ENCODE results near the gene MX1.

The MX1 gene

DNA sequence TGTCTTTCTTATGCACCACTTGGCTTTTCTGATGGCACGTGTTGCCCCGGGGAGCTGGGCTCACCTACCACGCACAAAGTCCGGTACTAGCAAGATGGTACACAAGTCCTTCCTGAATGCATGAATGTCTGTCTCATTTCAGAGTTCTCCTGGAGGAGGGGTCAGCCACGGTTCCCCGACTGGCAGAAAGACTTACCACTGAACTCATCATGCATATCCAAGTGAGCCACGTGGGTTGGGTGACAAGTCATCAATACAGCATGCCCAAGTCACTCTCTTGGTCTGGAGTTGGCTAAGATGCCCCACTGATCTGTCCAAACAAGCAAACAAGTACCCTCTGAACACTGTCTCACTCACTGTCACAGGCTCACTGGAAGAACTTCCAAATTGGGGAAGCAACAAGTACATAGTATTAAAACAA is 28.6 kb upstream of the MX1 start:
- ATAC-seq, result no peak
- TF ChIP-seq OSR1 (CRISPR knock-in tag; IDR thresholded peaks at IDR 0.05) (no peak), ZFP30 (CRISPR knock-in tag; IDR thresholded peaks at IDR 0.05) (no peak), RARB (CRISPR knock-in tag; IDR thresholded peaks at IDR 0.05) (no peak), PPARA (CRISPR knock-in tag; IDR thresholded peaks at IDR 0.05; ENCODE audit: borderline replicate concordance) (no peak), CSDC2 (CRISPR knock-in tag; IDR thresholded peaks at IDR 0.05) (no peak), BACH2 (CRISPR knock-in tag; IDR thresholded peaks at IDR 0.05; ENCODE audit: borderline replicate concordance) (no peak), ARNTL (CRISPR knock-in tag; IDR thresholded peaks at IDR 0.05; ENCODE audit: borderline replicate concordance, low read depth) (no peak), ISL1 (CRISPR knock-in tag; IDR thresholded peaks at IDR 0.05) (no peak), SNAI2 (CRISPR knock-in tag; IDR thresholded peaks at IDR 0.05) (no peak), ZC3H10 (CRISPR knock-in tag; IDR thresholded peaks at IDR 0.05) (no peak), ESRRG (CRISPR knock-in tag; IDR thresholded peaks at IDR 0.05) (no peak)
- TF ChIP-seq, protein P1, sequence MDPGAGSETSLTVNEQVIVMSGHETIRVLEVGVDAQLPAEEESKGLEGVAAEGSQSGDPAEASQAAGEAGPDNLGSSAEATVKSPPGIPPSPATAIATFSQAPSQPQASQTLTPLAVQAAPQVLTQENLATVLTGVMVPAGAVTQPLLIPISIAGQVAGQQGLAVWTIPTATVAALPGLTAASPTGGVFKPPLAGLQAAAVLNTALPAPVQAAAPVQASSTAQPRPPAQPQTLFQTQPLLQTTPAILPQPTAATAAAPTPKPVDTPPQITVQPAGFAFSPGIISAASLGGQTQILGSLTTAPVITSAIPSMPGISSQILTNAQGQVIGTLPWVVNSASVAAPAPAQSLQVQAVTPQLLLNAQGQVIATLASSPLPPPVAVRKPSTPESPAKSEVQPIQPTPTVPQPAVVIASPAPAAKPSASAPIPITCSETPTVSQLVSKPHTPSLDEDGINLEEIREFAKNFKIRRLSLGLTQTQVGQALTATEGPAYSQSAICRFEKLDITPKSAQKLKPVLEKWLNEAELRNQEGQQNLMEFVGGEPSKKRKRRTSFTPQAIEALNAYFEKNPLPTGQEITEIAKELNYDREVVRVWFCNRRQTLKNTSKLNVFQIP (CRISPR knock-in tag; IDR thresholded peaks at IDR 0.05; ENCODE audit: borderline replicate concordance, low read depth), result no peak
- TF ChIP-seq, protein P2, sequence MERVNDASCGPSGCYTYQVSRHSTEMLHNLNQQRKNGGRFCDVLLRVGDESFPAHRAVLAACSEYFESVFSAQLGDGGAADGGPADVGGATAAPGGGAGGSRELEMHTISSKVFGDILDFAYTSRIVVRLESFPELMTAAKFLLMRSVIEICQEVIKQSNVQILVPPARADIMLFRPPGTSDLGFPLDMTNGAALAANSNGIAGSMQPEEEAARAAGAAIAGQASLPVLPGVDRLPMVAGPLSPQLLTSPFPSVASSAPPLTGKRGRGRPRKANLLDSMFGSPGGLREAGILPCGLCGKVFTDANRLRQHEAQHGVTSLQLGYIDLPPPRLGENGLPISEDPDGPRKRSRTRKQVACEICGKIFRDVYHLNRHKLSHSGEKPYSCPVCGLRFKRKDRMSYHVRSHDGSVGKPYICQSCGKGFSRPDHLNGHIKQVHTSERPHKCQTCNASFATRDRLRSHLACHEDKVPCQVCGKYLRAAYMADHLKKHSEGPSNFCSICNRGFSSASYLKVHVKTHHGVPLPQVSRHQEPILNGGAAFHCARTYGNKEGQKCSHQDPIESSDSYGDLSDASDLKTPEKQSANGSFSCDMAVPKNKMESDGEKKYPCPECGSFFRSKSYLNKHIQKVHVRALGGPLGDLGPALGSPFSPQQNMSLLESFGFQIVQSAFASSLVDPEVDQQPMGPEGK (CRISPR knock-in tag; IDR thresholded peaks at IDR 0.05; ENCODE audit: borderline replicate concordance), result no peak
- TF ChIP-seq, protein P3, sequence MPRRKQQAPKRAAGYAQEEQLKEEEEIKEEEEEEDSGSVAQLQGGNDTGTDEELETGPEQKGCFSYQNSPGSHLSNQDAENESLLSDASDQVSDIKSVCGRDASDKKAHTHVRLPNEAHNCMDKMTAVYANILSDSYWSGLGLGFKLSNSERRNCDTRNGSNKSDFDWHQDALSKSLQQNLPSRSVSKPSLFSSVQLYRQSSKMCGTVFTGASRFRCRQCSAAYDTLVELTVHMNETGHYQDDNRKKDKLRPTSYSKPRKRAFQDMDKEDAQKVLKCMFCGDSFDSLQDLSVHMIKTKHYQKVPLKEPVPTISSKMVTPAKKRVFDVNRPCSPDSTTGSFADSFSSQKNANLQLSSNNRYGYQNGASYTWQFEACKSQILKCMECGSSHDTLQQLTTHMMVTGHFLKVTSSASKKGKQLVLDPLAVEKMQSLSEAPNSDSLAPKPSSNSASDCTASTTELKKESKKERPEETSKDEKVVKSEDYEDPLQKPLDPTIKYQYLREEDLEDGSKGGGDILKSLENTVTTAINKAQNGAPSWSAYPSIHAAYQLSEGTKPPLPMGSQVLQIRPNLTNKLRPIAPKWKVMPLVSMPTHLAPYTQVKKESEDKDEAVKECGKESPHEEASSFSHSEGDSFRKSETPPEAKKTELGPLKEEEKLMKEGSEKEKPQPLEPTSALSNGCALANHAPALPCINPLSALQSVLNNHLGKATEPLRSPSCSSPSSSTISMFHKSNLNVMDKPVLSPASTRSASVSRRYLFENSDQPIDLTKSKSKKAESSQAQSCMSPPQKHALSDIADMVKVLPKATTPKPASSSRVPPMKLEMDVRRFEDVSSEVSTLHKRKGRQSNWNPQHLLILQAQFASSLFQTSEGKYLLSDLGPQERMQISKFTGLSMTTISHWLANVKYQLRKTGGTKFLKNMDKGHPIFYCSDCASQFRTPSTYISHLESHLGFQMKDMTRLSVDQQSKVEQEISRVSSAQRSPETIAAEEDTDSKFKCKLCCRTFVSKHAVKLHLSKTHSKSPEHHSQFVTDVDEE (CRISPR knock-in tag; IDR thresholded peaks at IDR 0.05), result no peak
- TF ChIP-seq, protein P4, sequence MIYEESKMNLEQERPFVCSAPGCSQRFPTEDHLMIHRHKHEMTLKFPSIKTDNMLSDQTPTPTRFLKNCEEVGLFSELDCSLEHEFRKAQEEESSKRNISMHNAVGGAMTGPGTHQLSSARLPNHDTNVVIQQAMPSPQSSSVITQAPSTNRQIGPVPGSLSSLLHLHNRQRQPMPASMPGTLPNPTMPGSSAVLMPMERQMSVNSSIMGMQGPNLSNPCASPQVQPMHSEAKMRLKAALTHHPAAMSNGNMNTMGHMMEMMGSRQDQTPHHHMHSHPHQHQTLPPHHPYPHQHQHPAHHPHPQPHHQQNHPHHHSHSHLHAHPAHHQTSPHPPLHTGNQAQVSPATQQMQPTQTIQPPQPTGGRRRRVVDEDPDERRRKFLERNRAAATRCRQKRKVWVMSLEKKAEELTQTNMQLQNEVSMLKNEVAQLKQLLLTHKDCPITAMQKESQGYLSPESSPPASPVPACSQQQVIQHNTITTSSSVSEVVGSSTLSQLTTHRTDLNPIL (CRISPR knock-in tag; IDR thresholded peaks at IDR 0.05; ENCODE audit: low read depth), result no peak

DNA sequence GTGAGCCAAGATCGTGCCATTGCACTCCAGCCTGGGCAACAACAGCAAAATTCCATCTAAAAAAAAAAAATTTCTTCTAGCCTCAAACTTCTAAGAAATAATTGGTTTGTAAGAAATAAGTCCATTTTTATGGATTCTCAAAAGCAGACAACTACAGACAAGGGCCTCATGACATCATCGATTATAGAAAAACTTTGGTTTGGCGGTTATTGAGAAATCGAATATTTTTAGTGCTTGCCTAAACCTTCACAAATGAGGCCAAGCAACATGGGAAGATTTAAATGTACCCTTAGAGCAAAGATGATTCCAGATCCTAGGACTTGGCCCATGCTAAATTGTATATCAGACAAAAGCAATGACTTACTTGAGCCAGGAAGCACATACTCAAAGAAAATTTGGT is 27.8 kb upstream of the MX1 start:
- ATAC-seq, result no peak
- TF ChIP-seq ISL1 (CRISPR knock-in tag; IDR thresholded peaks at IDR 0.05) (no peak), TCF4 (CRISPR knock-in tag; IDR thresholded peaks at IDR 0.05; ENCODE audit: borderline replicate concordance) (no peak), ESRRG (CRISPR knock-in tag; IDR thresholded peaks at IDR 0.05) (no peak)

DNA sequence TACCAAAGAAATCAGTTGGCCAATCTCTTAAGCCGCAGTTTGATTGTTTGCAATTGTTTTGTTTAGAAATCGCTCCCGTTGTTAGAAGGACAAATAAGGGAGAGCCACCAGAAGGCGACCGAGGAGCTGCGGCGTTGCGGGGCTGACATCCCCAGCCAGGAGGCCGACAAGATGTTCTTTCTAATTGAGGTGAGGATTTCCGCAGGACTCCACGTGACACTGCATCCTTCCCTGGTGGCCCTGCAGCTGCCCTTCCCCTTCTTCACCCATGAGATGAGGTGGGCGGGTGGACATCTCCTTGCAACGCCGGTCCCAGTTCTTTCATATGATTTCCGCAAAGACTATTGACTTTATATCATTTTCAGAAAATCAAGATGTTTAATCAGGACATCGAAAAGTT is 27.2 kb upstream of the MX1 start:
- no peak for ATAC-seq
- TF ChIP-seq ZC3H10 (CRISPR knock-in tag; IDR thresholded peaks at IDR 0.05), result no peak
- no peak for TF ChIP-seq ISL1 (CRISPR knock-in tag; IDR thresholded peaks at IDR 0.05)
- TF ChIP-seq, protein P3 (CRISPR knock-in tag; IDR thresholded peaks at IDR 0.05), result no peak
- no peak for TF ChIP-seq ARNTL (CRISPR knock-in tag; IDR thresholded peaks at IDR 0.05; ENCODE audit: borderline replicate concordance, low read depth)
- TF ChIP-seq, protein P4 (CRISPR knock-in tag; IDR thresholded peaks at IDR 0.05; ENCODE audit: low read depth), result no peak
- TF ChIP-seq SNAI2 (CRISPR knock-in tag; IDR thresholded peaks at IDR 0.05), result no peak
- TF ChIP-seq ESRRG (CRISPR knock-in tag; IDR thresholded peaks at IDR 0.05), result no peak
- no peak for TF ChIP-seq TOX (CRISPR knock-in tag; IDR thresholded peaks at IDR 0.05; ENCODE audit: borderline replicate concordance)
- TF ChIP-seq, protein P2 (CRISPR knock-in tag; IDR thresholded peaks at IDR 0.05; ENCODE audit: borderline replicate concordance), result no peak
- TF ChIP-seq GLIS3 (CRISPR knock-in tag; IDR thresholded peaks at IDR 0.05), result no peak
- no peak for TF ChIP-seq OSR1 (CRISPR knock-in tag; IDR thresholded peaks at IDR 0.05)
- TF ChIP-seq ZNF8 (CRISPR knock-in tag; IDR thresholded peaks at IDR 0.05), result no peak
- TF ChIP-seq, protein P5, sequence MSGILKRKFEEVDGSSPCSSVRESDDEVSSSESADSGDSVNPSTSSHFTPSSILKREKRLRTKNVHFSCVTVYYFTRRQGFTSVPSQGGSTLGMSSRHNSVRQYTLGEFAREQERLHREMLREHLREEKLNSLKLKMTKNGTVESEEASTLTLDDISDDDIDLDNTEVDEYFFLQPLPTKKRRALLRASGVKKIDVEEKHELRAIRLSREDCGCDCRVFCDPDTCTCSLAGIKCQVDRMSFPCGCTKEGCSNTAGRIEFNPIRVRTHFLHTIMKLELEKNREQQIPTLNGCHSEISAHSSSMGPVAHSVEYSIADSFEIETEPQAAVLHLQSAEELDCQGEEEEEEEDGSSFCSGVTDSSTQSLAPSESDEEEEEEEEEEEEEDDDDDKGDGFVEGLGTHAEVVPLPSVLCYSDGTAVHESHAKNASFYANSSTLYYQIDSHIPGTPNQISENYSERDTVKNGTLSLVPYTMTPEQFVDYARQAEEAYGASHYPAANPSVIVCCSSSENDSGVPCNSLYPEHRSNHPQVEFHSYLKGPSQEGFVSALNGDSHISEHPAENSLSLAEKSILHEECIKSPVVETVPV (CRISPR knock-in tag; IDR thresholded peaks at IDR 0.05), result no peak
- TF ChIP-seq CSDC2 (CRISPR knock-in tag; IDR thresholded peaks at IDR 0.05), result no peak

Measured in SK-N-SH treated with all-trans-retinoic acid at 6 μM for 48 hours (cell line).